ENCODE measurements around the gene NOTUM.

Gene NOTUM

GRCh38 chr17:81966343-81967243, 5.6 kb upstream of the NOTUM start:
- H3K27ac ChIP-seq: no peak overlapping the region

GRCh38 chr17:81964081-81964849, 3.3 kb upstream of the NOTUM start:
- Histone ChIP-seq H3K4me1 (ENCODE audit: control insufficient read depth in 1 of 2, insufficient read depth in 1 of 2, low read depth in 1 of 2, low read length in 1 of 2) (peaks cover 24 to 32% of the 10 kb centered on the region in 2 experiments), H3K27me3 (peaks cover 100% of the 10 kb centered on the region), H3K4me3 (ENCODE audit: low read depth in 1 of 2, low read length in 1 of 2) (no peak overlapping the region), H3K9me3 (no peaks in the 10 kb centered on the region), H3K27ac (no peak overlapping the region), H3K36me3 (no peaks in the 10 kb centered on the region)
- no peak for TF ChIP-seq CTCF (IDR thresholded peaks at IDR 0.05)

More at GRCh38 chr17:81966343-81967243, 5.6 kb upstream of the NOTUM start:
- H3K27me3 ChIP-seq: peaks cover 80% of the 10 kb centered on the region
- no peak overlapping the region for H3K4me3 ChIP-seq (ENCODE audit: low read depth in 1 of 2, low read length in 1 of 2)
- no peak for TF ChIP-seq CTCF (IDR thresholded peaks at IDR 0.05)
- peaks cover 17% of the 10 kb centered on the region in 2 experiments for H3K4me1 ChIP-seq (ENCODE audit: control insufficient read depth in 1 of 2, insufficient read depth in 1 of 2, low read depth in 1 of 2, low read length in 1 of 2)
- no peaks in the 10 kb centered on the region for H3K36me3 ChIP-seq
- no peaks in the 10 kb centered on the region for H3K9me3 ChIP-seq

- H3K4me1 ChIP-seq (ENCODE audit: control insufficient read depth in 1 of 2, insufficient read depth in 1 of 2, low read depth in 1 of 2, low read length in 1 of 2): peaks cover 23 to 31% of the 10 kb centered on the region in 2 experiments
- no peak for TF ChIP-seq CTCF (IDR thresholded peaks at IDR 0.05)
- H3K27me3 ChIP-seq: peaks cover 100% of the 10 kb centered on the region
- H3K36me3 ChIP-seq: no peaks in the 10 kb centered on the region
- H3K4me3 ChIP-seq (ENCODE audit: low read depth in 1 of 2, low read length in 1 of 2): no peak overlapping the region
- no peak overlapping the region for H3K27ac ChIP-seq
- no peaks in the 10 kb centered on the region for H3K9me3 ChIP-seq
These were observed 1.8 kb upstream of the NOTUM start for GRCh38 chr17:81962499-81963441.

GRCh38 chr17:81961521-81962498, 823 bp upstream of the NOTUM start:
- Histone ChIP-seq H3K9me3 (no peaks in the 10 kb centered on the region), H3K4me3 (ENCODE audit: low read depth in 1 of 2, low read length in 1 of 2) (no peak overlapping the region), H3K27ac (no peak overlapping the region), H3K27me3 (peaks cover 100% of the 10 kb centered on the region), H3K36me3 (no peaks in the 10 kb centered on the region), H3K4me1 (ENCODE audit: control insufficient read depth in 1 of 2, insufficient read depth in 1 of 2, low read depth in 1 of 2, low read length in 1 of 2) (peaks cover 13 to 21% of the 10 kb centered on the region in 2 experiments)
- no peak for TF ChIP-seq CTCF (IDR thresholded peaks at IDR 0.05)

All from neutrophil (primary cell).